HEK293 (cell line): ENCODE data around the gene ALS2.

Experiments
- CTCF ChIA-PET: fragments of 350-600 bp; formaldehyde crosslinking; extraction: SDS; loops from one replicate; lab custom pipeline; 2021; ENCODE audit warnings: antibody characterized with exemption; lab: Yijun Ruan, JAX
- POLR2A ChIA-PET: fragments of 300-600 bp; formaldehyde crosslinking; extraction: SDS; loops from one replicate; lab custom pipeline; 2020; ENCODE audit warnings: antibody characterized with exemption, inconsistent platforms; lab: Yijun Ruan, JAX
- H3K27ac ChIP-seq: fragments of 200-500 bp; sonication (Bioruptor generic); 2 replicates; pipeline ENCODE4 v1.5.1; 2014; ENCODE audit warnings: low read depth, low read length, control low read depth, inconsistent platforms; ENCODE audit errors: extremely low read depth
- H3K36me3 ChIP-seq, 2 experiments: fragments of 200-500 bp in 1 of 2; sonication (Bioruptor generic) in 1 of 2; 1 replicate in 1 of 2; 2 replicates in 1 of 2; pipeline ENCODE4 v1.5.1; 2014 to 2017; ENCODE audit warnings: inconsistent platforms in 2 of 2, low read length in 2 of 2; ENCODE audit not compliant: control insufficient read depth in 2 of 2, insufficient read depth in 1 of 2
- H3K4me1 ChIP-seq: fragments of 200-500 bp; sonication (Bioruptor generic); 2 replicates; pipeline ENCODE4 v1.5.1; 2014; ENCODE audit warnings: mild to moderate bottlenecking, low read length, inconsistent platforms; ENCODE audit not compliant: control insufficient read depth, insufficient read depth
- H3K4me3 ChIP-seq: 2 replicates; pipeline ENCODE4 v1.5.1; 2011; ENCODE audit warnings: low read depth, mild to moderate bottlenecking, control low read depth, low read length, moderate library complexity
- H3K9me3 ChIP-seq: fragments of 200-500 bp; sonication (Bioruptor generic); 2 replicates; pipeline ENCODE4 v1.5.1; 2014; ENCODE audit warnings: low read depth, low read length, inconsistent platforms; ENCODE audit not compliant: control insufficient read depth, insufficient read depth
- ZFP41 ChIP-seq: fragments of 450-650 bp; formaldehyde crosslinking; IDR thresholded peaks from 2 replicates; pipeline ENCODE4 v1.5.1; 2016; ENCODE audit warnings: missing biosample characterization, missing genetic modification characterization, borderline replicate concordance
- ZNF157 ChIP-seq: fragments of 450-650 bp; formaldehyde crosslinking; IDR thresholded peaks from 2 replicates; pipeline ENCODE4 v1.5.1; 2016; ENCODE audit warnings: missing biosample characterization, missing genetic modification characterization
- ZNF2 ChIP-seq: fragments of 450-650 bp; formaldehyde crosslinking; IDR thresholded peaks from 2 replicates; pipeline ENCODE4 v1.5.1; 2016; ENCODE audit warnings: missing biosample characterization, missing genetic modification characterization
- ZNF214 ChIP-seq: fragments of 450-650 bp; formaldehyde crosslinking; IDR thresholded peaks from 2 replicates; pipeline ENCODE4 v1.5.1; 2017; ENCODE audit warnings: missing biosample characterization, mild to moderate bottlenecking, missing genetic modification characterization, borderline replicate concordance
- ZNF248 ChIP-seq: fragments of 450-650 bp; formaldehyde crosslinking; IDR thresholded peaks from 2 replicates; pipeline ENCODE4 v1.5.1; 2017; ENCODE audit warnings: missing biosample characterization, missing genetic modification characterization
- ZNF473 ChIP-seq: fragments of 450-650 bp; formaldehyde crosslinking; IDR thresholded peaks from 2 replicates; pipeline ENCODE4 v1.5.1; 2017; ENCODE audit warnings: missing biosample characterization, missing genetic modification characterization
- ZNF529 ChIP-seq: fragments of 450-650 bp; formaldehyde crosslinking; IDR thresholded peaks from 2 replicates; pipeline ENCODE4 v1.5.1; 2017; ENCODE audit warnings: missing genetic modification characterization, missing biosample characterization; ENCODE audit not compliant: insufficient replicate concordance
- ZNF660 ChIP-seq: fragments of 450-650 bp; IDR thresholded peaks from 2 replicates; pipeline ENCODE4 v1.5.1; 2018; ENCODE audit warnings: missing biosample characterization, mild to moderate bottlenecking, missing genetic modification characterization
- ZNF670 ChIP-seq: fragments of 450-650 bp; formaldehyde crosslinking; IDR thresholded peaks from 2 replicates; pipeline ENCODE4 v1.5.1; 2016; ENCODE audit warnings: missing biosample characterization, missing genetic modification characterization, low read depth
- ZNF76 ChIP-seq: fragments of 450-650 bp; formaldehyde crosslinking; IDR thresholded peaks from 2 replicates; pipeline ENCODE4; 2016; ENCODE audit warnings: low read depth, missing biosample characterization, missing genetic modification characterization, borderline replicate concordance
- TF ChIP-seq, protein P1 (sequence below): fragments of 450-650 bp; formaldehyde crosslinking; IDR thresholded peaks from 2 replicates; pipeline ENCODE4 v1.5.1; 2016; ENCODE audit warnings: missing biosample characterization, missing genetic modification characterization
- TF ChIP-seq, protein P2 (sequence below): fragments of 450-650 bp; IDR thresholded peaks from 2 replicates; pipeline ENCODE4 v1.5.1; 2018; ENCODE audit warnings: missing biosample characterization, mild to moderate bottlenecking, missing genetic modification characterization
- TF ChIP-seq, protein P3 (sequence below): fragments of 450-650 bp; formaldehyde crosslinking; IDR thresholded peaks from 2 replicates; pipeline ENCODE4 v1.5.1; 2016; ENCODE audit warnings: missing biosample characterization, missing genetic modification characterization
- TF ChIP-seq, protein P4 (sequence below): fragments of 450-650 bp; formaldehyde crosslinking; IDR thresholded peaks from 2 replicates; pipeline ENCODE4 v1.5.1; 2016; ENCODE audit warnings: missing biosample characterization, missing genetic modification characterization
- TF ChIP-seq, protein P5 (sequence below): IDR thresholded peaks from 2 replicates; pipeline ENCODE4 v1.6.1; 2011; ENCODE audit warnings: mild to moderate bottlenecking, low read depth, low read length, borderline replicate concordance
- TF ChIP-seq, protein P6 (sequence below): fragments of 450-650 bp; formaldehyde crosslinking; IDR thresholded peaks from 2 replicates; pipeline ENCODE4 v1.5.1; 2016; ENCODE audit warnings: missing biosample characterization, missing genetic modification characterization

Gene ALS2

DNA sequence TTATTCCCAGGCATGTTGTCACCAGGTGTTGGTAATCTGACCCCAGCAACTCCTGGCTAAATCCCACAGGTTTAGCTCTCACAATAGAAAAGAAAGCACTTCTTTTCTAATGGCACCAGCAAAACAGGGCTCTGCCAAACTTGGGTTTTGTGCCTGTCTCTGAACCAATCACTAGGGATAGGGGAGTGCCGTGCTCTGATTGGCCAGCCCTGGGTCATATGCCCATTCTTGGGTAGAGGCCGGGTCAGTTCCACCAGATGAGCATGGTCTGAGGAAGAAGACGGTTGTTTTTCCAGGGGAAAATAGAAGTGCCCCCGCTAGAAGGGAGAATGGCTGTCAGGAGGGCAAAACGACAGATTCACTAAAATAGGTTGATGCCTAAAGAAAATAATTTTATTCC lies 40.3 kb upstream of the ALS2 start:
- TF ChIP-seq ZNF660 (tag by site-specific recombination) (no peak), ZNF76 (tag by site-specific recombination) (no peak), ZNF473 (tag by site-specific recombination) (no peak), ZNF529 (tag by site-specific recombination) (no peak), ZNF2 (tag by site-specific recombination) (no peak), ZNF214 (tag by site-specific recombination) (no peak)
- TF ChIP-seq, protein P1, sequence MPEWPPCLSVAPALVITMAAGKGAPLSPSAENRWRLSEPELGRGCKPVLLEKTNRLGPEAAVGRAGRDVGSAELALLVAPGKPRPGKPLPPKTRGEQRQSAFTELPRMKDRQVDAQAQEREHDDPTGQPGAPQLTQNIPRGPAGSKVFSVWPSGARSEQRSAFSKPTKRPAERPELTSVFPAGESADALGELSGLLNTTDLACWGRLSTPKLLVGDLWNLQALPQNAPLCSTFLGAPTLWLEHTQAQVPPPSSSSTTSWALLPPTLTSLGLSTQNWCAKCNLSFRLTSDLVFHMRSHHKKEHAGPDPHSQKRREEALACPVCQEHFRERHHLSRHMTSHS (tag by site-specific recombination): no peak
- TF ChIP-seq, protein P2, sequence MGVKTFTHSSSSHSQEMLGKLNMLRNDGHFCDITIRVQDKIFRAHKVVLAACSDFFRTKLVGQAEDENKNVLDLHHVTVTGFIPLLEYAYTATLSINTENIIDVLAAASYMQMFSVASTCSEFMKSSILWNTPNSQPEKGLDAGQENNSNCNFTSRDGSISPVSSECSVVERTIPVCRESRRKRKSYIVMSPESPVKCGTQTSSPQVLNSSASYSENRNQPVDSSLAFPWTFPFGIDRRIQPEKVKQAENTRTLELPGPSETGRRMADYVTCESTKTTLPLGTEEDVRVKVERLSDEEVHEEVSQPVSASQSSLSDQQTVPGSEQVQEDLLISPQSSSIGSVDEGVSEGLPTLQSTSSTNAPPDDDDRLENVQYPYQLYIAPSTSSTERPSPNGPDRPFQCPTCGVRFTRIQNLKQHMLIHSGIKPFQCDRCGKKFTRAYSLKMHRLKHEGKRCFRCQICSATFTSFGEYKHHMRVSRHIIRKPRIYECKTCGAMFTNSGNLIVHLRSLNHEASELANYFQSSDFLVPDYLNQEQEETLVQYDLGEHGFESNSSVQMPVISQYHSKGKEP (tag by site-specific recombination): no peak
- TF ChIP-seq, protein P3, sequence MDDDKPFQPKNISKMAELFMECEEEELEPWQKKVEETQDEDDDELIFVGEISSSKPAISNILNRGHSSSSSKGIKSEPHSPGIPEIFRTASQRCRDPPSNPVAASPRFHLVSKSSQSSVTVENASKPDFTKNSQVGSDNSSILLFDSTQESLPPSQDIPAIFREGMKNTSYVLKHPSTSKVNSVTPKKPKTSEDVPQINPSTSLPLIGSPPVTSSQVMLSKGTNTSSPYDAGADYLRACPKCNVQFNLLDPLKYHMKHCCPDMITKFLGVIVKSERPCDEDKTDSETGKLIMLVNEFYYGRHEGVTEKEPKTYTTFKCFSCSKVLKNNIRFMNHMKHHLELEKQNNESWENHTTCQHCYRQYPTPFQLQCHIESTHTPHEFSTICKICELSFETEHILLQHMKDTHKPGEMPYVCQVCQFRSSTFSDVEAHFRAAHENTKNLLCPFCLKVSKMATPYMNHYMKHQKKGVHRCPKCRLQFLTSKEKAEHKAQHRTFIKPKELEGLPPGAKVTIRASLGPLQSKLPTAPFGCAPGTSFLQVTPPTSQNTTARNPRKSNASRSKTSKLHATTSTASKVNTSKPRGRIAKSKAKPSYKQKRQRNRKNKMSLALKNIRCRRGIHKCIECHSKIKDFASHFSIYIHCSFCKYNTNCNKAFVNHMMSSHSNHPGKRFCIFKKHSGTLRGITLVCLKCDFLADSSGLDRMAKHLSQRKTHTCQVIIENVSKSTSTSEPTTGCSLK (tag by site-specific recombination): no peak
- Histone ChIP-seq H3K4me3 (no peak overlapping the region), H3K36me3 (no peaks in the 10 kb centered on the region), H3K9me3 (no peaks in the 10 kb centered on the region), H3K27ac (no peak overlapping the region), H3K4me1 (no peaks in the 10 kb centered on the region)
- CTCF ChIA-PET: interaction anchor here (1.1 kb wide), 1 partner anchor 40 kb away, joined by 3 read pairs; no protein-coding TSS in a partner anchor
- POLR2A ChIA-PET: no interaction called here

DNA sequence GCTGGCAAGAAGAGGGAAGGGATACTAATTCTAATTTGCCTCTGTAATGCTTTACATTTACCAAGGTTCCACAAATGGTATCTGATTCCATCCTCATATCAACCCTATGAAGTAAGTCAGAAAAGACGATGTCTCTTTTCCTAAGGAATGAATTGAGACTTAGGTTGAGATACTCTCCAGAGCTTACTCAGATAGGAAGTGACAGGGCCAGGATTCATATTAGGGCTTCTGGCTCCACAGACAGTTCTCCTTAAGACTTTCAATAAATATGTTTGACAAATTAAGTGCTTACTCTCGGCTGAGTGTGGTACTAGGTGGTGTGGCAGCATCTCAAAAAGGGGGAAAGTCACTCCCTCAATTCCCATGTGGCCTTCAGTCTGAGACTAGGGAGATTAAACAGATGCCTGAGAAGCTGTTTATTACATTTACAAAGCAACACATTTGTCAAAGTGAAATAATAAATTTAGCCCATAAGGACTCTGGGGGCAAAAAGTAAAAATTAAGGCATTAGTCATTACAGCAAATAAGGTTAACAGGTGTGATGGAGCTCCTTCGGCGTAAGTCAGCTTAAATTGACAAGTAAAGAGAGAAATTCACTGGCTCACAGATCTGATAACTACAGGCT lies 39.8 kb upstream of the ALS2 start:
- ChIA-PET CTCF (no interaction called here), POLR2A (no interaction called here)
- Histone ChIP-seq H3K9me3 (no peaks in the 10 kb centered on the region), H3K4me1 (no peaks in the 10 kb centered on the region), H3K4me3 (no peak overlapping the region), H3K27ac (no peak overlapping the region), H3K36me3 (no peaks in the 10 kb centered on the region)
- TF ChIP-seq ZFP41 (tag by site-specific recombination) (no peak), ZNF157 (no peak)
- TF ChIP-seq, protein P4, sequence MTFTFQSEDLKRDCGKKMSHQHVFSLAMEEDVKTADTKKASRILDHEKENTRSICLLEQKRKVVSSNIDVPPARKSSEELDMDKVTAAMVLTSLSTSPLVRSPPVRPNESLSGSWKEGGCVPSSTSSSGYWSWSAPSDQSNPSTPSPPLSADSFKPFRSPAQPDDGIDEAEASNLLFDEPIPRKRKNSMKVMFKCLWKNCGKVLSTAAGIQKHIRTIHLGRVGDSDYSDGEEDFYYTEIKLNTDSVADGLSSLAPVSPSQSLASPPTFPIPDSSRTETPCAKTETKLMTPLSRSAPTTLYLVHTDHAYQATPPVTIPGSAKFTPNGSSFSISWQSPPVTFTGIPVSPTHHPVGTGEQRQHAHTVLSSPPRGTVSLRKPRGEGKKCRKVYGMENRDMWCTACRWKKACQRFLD: no peak

DNA sequence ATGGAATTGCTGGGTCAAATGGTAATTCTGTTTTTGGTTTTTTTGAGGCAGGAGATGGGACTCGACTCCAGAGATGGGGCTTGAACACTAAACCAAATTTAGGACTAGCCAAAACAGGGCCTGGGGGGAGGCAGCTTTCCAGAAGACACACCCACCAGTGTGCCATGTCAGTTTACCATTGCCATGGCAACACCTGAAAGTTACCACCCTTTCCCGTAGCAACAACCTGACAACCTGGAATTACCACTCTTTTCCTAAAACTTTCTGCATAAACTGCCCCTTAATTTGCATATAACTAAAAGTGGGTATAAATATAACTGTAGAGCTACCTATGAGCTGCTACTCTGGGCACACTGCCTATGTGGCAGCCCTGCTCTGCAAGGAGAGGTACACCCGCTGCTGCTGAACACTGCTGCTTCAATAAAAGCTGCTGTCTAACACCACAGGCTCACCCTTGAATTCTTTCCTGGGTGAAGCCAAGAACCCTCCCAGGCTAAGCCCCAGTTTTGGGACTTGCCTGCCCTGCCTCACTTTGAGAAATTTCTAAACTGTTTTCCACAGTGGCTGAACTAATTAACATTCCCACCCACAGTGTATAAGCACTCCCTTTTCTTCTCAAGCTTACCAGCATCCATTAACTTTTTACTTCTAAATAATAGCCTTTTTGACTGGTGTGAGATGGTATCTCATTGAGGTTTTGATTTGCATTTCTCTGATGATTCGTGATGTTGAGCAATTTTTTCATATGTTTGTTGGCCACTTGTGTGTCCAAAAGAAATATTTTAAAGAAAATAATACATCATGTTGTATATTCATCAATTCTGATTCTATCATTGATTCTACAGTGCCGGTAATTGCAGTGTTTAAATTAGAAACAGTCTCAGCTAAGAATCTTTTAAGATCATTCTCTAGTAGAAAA lies 36.2 kb upstream of the ALS2 start:
- POLR2A ChIA-PET: no interaction called here
- no peak overlapping the region for H3K27ac ChIP-seq
- CTCF ChIA-PET: interaction anchor here (0.7 kb wide), 1 partner anchor 349 kb away, joined by 3 read pairs; no protein-coding TSS in a partner anchor
- H3K9me3 ChIP-seq: no peaks in the 10 kb centered on the region
- H3K36me3 ChIP-seq: no peaks in the 10 kb centered on the region
- no peak overlapping the region for H3K4me3 ChIP-seq
- TF ChIP-seq, protein P5, sequence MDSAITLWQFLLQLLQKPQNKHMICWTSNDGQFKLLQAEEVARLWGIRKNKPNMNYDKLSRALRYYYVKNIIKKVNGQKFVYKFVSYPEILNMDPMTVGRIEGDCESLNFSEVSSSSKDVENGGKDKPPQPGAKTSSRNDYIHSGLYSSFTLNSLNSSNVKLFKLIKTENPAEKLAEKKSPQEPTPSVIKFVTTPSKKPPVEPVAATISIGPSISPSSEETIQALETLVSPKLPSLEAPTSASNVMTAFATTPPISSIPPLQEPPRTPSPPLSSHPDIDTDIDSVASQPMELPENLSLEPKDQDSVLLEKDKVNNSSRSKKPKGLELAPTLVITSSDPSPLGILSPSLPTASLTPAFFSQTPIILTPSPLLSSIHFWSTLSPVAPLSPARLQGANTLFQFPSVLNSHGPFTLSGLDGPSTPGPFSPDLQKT: no peak
- no peak for TF ChIP-seq ZNF248 (tag by site-specific recombination)
- TF ChIP-seq ZNF670 (tag by site-specific recombination): no peak
- TF ChIP-seq, protein P6, sequence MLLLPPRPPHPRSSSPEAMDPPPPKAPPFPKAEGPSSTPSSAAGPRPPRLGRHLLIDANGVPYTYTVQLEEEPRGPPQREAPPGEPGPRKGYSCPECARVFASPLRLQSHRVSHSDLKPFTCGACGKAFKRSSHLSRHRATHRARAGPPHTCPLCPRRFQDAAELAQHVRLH: no peak
- peaks cover 8% of the 10 kb centered on the region for H3K4me1 ChIP-seq
